H9 (cell line): ENCODE data around the gene DOK6. TPM values are rescaled to one million over a fixed set of nuclear protein-coding genes. Genes with fewer than 3 reads are reported as not detected.

ENCODE experiments used
- DNase-seq: peaks from one replicate; pipeline ENCODE4 v3.0.0-alpha.2; 2017
- H2AFZ ChIP-seq: one replicate; pipeline ENCODE4 v1.6.1; 2013; ENCODE audit warnings: mild to moderate bottlenecking, low read length, control low read depth, moderate library complexity
- H2AK5ac ChIP-seq: 2 replicates; pipeline ENCODE4 v1.6.1; 2013; ENCODE audit warnings: low read length, control low read depth, mixed read lengths; ENCODE audit not compliant: insufficient read length
- H2BK120ac ChIP-seq: one replicate; pipeline ENCODE4 v1.6.1; 2013; ENCODE audit warnings: low read depth, mild to moderate bottlenecking, low read length, control low read depth, inconsistent platforms; ENCODE audit not compliant: poor library complexity, severe bottlenecking
- H2BK12ac ChIP-seq: 2 replicates; pipeline ENCODE4 v1.6.1; 2013; ENCODE audit warnings: low read length, control low read depth, mixed read lengths, low read depth; ENCODE audit not compliant: insufficient read length
- H2BK15ac ChIP-seq: 2 replicates; pipeline ENCODE4 v1.6.1; 2013; ENCODE audit warnings: low read depth, low read length, control low read depth
- H2BK20ac ChIP-seq: one replicate; pipeline ENCODE4 v1.6.1; 2013; ENCODE audit warnings: low read depth, mild to moderate bottlenecking, low read length, control low read depth, inconsistent platforms; ENCODE audit not compliant: poor library complexity, severe bottlenecking
- H2BK5ac ChIP-seq: 2 replicates; pipeline ENCODE4 v1.6.1; 2013; ENCODE audit warnings: low read length, control low read depth, mixed read lengths; ENCODE audit not compliant: insufficient read length
- H3K14ac ChIP-seq: 2 replicates; pipeline ENCODE4 v1.6.1; 2013; ENCODE audit warnings: low read length, control low read depth; ENCODE audit not compliant: insufficient read depth
- H3K18ac ChIP-seq: 2 replicates; pipeline ENCODE4 v1.6.1; 2013; ENCODE audit warnings: low read depth, mild to moderate bottlenecking, mixed read lengths, low read length, control low read depth; ENCODE audit not compliant: insufficient read length
- H3K23ac ChIP-seq: 2 replicates; pipeline ENCODE4 v1.6.1; 2013; ENCODE audit warnings: low read length, control low read depth, mixed read lengths, low read depth; ENCODE audit not compliant: insufficient read length
- H3K23me2 ChIP-seq: 2 replicates; pipeline ENCODE4 v1.6.1; 2013; ENCODE audit warnings: low read depth, mild to moderate bottlenecking, mixed read lengths, low read length, control low read depth; ENCODE audit not compliant: insufficient read length, poor library complexity, severe bottlenecking
- H3K27ac ChIP-seq: 2 replicates; pipeline ENCODE4 v1.5.1; 2013; ENCODE audit warnings: low read length, control low read depth, mixed read lengths, low read depth; ENCODE audit not compliant: insufficient read length
- H3K27me3 ChIP-seq: 2 replicates; pipeline ENCODE4 v1.6.1; 2013; ENCODE audit warnings: low read length, control low read depth, inconsistent platforms; ENCODE audit not compliant: insufficient read depth
- H3K4ac ChIP-seq: 2 replicates; pipeline ENCODE4 v1.6.1; 2013; ENCODE audit warnings: low read depth, mild to moderate bottlenecking, control low read depth, inconsistent platforms, low read length, moderate library complexity
- H3K4me1 ChIP-seq: 2 replicates; pipeline ENCODE4 v1.6.1; 2013; ENCODE audit warnings: low read length, control low read depth, inconsistent platforms; ENCODE audit not compliant: insufficient read depth
- H3K4me2 ChIP-seq: 2 replicates; pipeline ENCODE4 v1.6.1; 2013; ENCODE audit warnings: low read length, control low read depth, mixed read lengths; ENCODE audit not compliant: insufficient read length, insufficient read depth
- H3K56ac ChIP-seq: 2 replicates; pipeline ENCODE4 v1.6.1; 2013; ENCODE audit warnings: low read depth, mild to moderate bottlenecking, mixed read lengths, low read length, control low read depth; ENCODE audit not compliant: insufficient read length
- H3K79me1 ChIP-seq: 2 replicates; pipeline ENCODE4 v1.6.1; 2013; ENCODE audit warnings: low read depth, mild to moderate bottlenecking, moderate library complexity, low read length, control low read depth, inconsistent platforms; ENCODE audit not compliant: insufficient read depth, poor library complexity, severe bottlenecking
- H3K79me2 ChIP-seq: 2 replicates; pipeline ENCODE4 v1.6.1; 2013; ENCODE audit warnings: low read length, control low read depth, inconsistent platforms; ENCODE audit not compliant: insufficient read depth
- H3K9ac ChIP-seq: 2 replicates; pipeline ENCODE4 v1.6.1; 2013; ENCODE audit warnings: low read length, control low read depth, mixed read lengths; ENCODE audit not compliant: insufficient read length; ENCODE audit errors: extremely low read depth
- H3K9me3 ChIP-seq: one replicate; pipeline ENCODE4 v1.6.1; 2013; ENCODE audit warnings: low read depth, low read length, inconsistent platforms; ENCODE audit not compliant: control insufficient read depth
- H3T11ph ChIP-seq: one replicate; pipeline ENCODE4 v1.6.1; 2013; ENCODE audit warnings: mild to moderate bottlenecking, low read length, control low read depth, inconsistent platforms
- H4K20me1 ChIP-seq: one replicate; pipeline ENCODE4 v1.6.1; 2013; ENCODE audit not compliant: control insufficient read depth, insufficient read length, insufficient read depth
- H4K5ac ChIP-seq: 2 replicates; pipeline ENCODE4 v1.6.1; 2013; ENCODE audit warnings: low read depth, mild to moderate bottlenecking, mixed read lengths, low read length, control low read depth; ENCODE audit not compliant: insufficient read length
- H4K8ac ChIP-seq: replicated peaks from 2 replicates; pipeline ENCODE4 v1.6.1; 2013; ENCODE audit warnings: low read length, control low read depth, mixed read lengths, low read depth; ENCODE audit not compliant: insufficient read length
- H4K91ac ChIP-seq: 2 replicates; pipeline ENCODE4 v1.6.1; 2013; ENCODE audit warnings: low read depth, mild to moderate bottlenecking, moderate library complexity, mixed read lengths, low read length, control low read depth; ENCODE audit not compliant: insufficient read length
- H3K27ac Mint-ChIP-seq, 3 experiments: 2 replicates in 2 of 3; 3 replicates in 1 of 3; pipeline ENCODE4 v1.8.0; 2020 to 2021; ENCODE audit warnings: mixed read lengths in 3 of 3, mild to moderate bottlenecking in 1 of 3, moderate library complexity in 1 of 3
- H3K27me3 Mint-ChIP-seq: 2 replicates; pipeline ENCODE4 v1.8.0; 2021; ENCODE audit warnings: low read depth, mild to moderate bottlenecking, moderate library complexity, mixed read lengths
- H3K36me3 Mint-ChIP-seq, 3 experiments: 2 replicates in 2 of 3; 3 replicates in 1 of 3; pipeline ENCODE4 v1.8.0; 2020 to 2021; ENCODE audit warnings: low read depth in 3 of 3, mixed read lengths in 3 of 3; ENCODE audit not compliant: insufficient read depth in 1 of 3
- H3K4me1 Mint-ChIP-seq, 2 experiments: 2 replicates each; pipeline ENCODE4 v1.8.0; 2020; ENCODE audit warnings: mixed read lengths in 2 of 2
- H3K4me3 Mint-ChIP-seq, 2 experiments: 2 replicates in 1 of 2; 3 replicates in 1 of 2; pipeline ENCODE4 v1.8.0; 2020 to 2021; ENCODE audit warnings: mild to moderate bottlenecking in 2 of 2, mixed read lengths in 2 of 2, moderate library complexity in 1 of 2
- H3K9me3 Mint-ChIP-seq, 2 experiments: 2 replicates in 1 of 2; 3 replicates in 1 of 2; pipeline ENCODE4 v1.8.0; 2020; ENCODE audit warnings: mild to moderate bottlenecking in 2 of 2, mixed read lengths in 2 of 2, moderate library complexity in 1 of 2
- CTCF ChIP-seq: fragments of 200-600 bp; sonication (generic); conservative IDR thresholded peaks from 3 replicates; pipeline ENCODE4 v1.8.0; 2021; ENCODE audit warnings: antibody characterized with exemption, mild to moderate bottlenecking
- WGBS: extraction: QIAGEN DNeasy Blood & Tissue Kit; methylation state at CpG from one replicate; pipeline ENCODE4 v1.1.7; 2013; ENCODE audit warnings: missing lambda C conversion rate, low lambda C conversion rate, mixed read lengths; ENCODE audit not compliant: insufficient read length; ENCODE audit errors: extremely low coverage; 5-methylcytosine and 5-hydroxymethylcytosine counted together
- total RNA-seq: library from RNA; stranded (reverse); gene quantifications from 2 replicates; pipeline ENCODE4 v1.2.1, GENCODE V29; 2021

DOK6 gene
- total RNA-seq, 1 experiment from 2014 or later = 0.20 TPM

- H3K4ac ChIP-seq = no peak overlapping the region
- Mint-ChIP-seq H3K27me3 (no peaks in the 10 kb centered on the region), H3K9me3 (no peaks in the 10 kb centered on the region), H3K36me3 (no peaks in the 10 kb centered on the region; a peak in 1 of 7 replicates), H3K4me3 (no peak overlapping the region), H3K4me1 (peaks cover 3 to 4% of the 10 kb centered on the region in 2 experiments; a peak in 3 of 4 replicates), H3K27ac (no peak overlapping the region; a peak in 1 of 7 replicates)
- no peak overlapping the region for H2AK5ac ChIP-seq
- H2BK5ac ChIP-seq = no peak overlapping the region
- H3K27ac ChIP-seq = no peak overlapping the region
- no peak for TF ChIP-seq CTCF
- H2BK15ac ChIP-seq = no peak overlapping the region
- no peak overlapping the region for H2BK12ac ChIP-seq
- no peak overlapping the region for H3T11ph ChIP-seq
- H4K8ac ChIP-seq = no peak overlapping the region
- no peak overlapping the region for H4K91ac ChIP-seq
- H3K9ac ChIP-seq = no peak overlapping the region
- H3K27me3 ChIP-seq = no peaks in the 10 kb centered on the region
- H4K20me1 ChIP-seq = no peaks in the 10 kb centered on the region
- H2BK20ac ChIP-seq = no peak overlapping the region
- no peaks in the 10 kb centered on the region for H3K79me2 ChIP-seq
- no CpG with 5 or more reads among the region's 3 CpGs for WGBS
- no peak overlapping the region for H3K4me2 ChIP-seq
- no peak overlapping the region for H3K14ac ChIP-seq
- no peak for DNase-seq
- no peak overlapping the region for H3K18ac ChIP-seq
- H3K79me1 ChIP-seq = no peaks in the 10 kb centered on the region
- H3K23me2 ChIP-seq = no peaks in the 10 kb centered on the region
- H3K9me3 ChIP-seq = no peaks in the 10 kb centered on the region
- no peak overlapping the region for H4K5ac ChIP-seq
- H2AFZ ChIP-seq = no peak overlapping the region
- no peaks in the 10 kb centered on the region for H3K4me1 ChIP-seq
- H2BK120ac ChIP-seq = no peak overlapping the region
- H3K23ac ChIP-seq = no peak overlapping the region
- no peak overlapping the region for H3K56ac ChIP-seq
Observed at GRCh38 chr18:69774831-69775230, 374.1 kb downstream of the DOK6 start.
